ENCODE results near the gene TXNDC17. TPM values are rescaled to one million over a fixed set of nuclear protein-coding genes. Genes with fewer than 3 reads are reported as not detected.
A peak's percentile ranks its signal among the peaks of the same experiment; 100 is the strongest.
"Not testable (repeated sequence)": the region's sequence is repeated elsewhere in the genome, so short reads cannot be mapped to it uniquely, and the experiment has no call there.

The TXNDC17 gene
- total RNA-seq, 6 experiments from 2014 or later = 50.4 to 204 (median 72.1) TPM

DNA sequence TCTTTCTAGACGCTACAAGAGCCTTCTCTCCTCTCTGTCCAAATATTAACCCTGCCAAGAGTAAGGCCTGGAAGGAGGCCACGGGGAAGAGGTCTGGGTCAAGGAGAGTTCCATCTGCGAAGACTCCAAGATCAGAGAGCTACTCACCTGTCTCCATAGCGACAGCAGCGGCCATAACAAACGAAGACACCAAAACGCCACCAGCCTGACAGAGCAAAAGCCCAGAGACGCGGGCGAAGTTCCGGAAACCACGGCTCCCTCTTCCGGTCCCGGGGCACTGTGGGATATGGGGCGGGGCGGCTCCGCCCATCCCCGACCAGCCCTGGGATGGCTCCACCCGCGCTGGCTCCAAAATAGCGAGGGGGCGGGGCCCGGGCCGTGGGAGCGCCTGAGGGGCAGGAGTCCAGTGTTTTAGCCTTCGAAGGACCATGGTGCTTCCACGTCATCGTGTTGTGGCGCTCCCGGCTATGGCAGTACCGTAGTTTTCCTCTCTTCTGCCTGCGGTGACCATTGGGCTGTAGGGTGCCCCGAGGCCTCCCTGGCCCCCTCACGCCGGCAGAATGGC, 10.6 kb downstream of the TXNDC17 start, which contains the start of the genes C17orf100 and MED31:
Gene C17orf100, plus strand, starts transcription at position 409 of the 565 bp plus-strand sequence. Its CDS starts 152 bp downstream, at position 561.
Gene MED31, minus strand, starts transcription at position 252 of the 565 bp plus-strand sequence. Its CDS starts 77 bp downstream, at position 175.
- intact Hi-C loops (cut with DNase I) = no loop called here
- peak within 1 kb of the TSS; percentile 82 to 96 (median 83) for H3K27ac ChIP-seq
- peak within 1 kb of the TSS; percentile 65 to 91 (median 72) for H3K4me3 ChIP-seq
- peaks cover 0 to 36% (median 12%) of the 10 kb centered on the region in 4 donors for H3K4me1 ChIP-seq
- peak; percentile 94 to 98 (median 96) for ATAC-seq
- no peaks in the 10 kb centered on the region for H3K9me3 ChIP-seq
- peaks cover 0 to 21% (median 3%) of the 10 kb centered on the region in 4 donors for H3K36me3 ChIP-seq
- H3K27me3 ChIP-seq = no peaks in the 10 kb centered on the region
- 0% methylated on average over 1 of the region's 35 CpGs for WGBS (ENCODE audit: insufficient coverage, low coverage, low lambda C conversion rate, missing lambda C conversion rate)
- peak; percentile 83 for TF ChIP-seq POLR2A (IDR thresholded peaks at IDR 0.05)
- TF ChIP-seq, protein P1, sequence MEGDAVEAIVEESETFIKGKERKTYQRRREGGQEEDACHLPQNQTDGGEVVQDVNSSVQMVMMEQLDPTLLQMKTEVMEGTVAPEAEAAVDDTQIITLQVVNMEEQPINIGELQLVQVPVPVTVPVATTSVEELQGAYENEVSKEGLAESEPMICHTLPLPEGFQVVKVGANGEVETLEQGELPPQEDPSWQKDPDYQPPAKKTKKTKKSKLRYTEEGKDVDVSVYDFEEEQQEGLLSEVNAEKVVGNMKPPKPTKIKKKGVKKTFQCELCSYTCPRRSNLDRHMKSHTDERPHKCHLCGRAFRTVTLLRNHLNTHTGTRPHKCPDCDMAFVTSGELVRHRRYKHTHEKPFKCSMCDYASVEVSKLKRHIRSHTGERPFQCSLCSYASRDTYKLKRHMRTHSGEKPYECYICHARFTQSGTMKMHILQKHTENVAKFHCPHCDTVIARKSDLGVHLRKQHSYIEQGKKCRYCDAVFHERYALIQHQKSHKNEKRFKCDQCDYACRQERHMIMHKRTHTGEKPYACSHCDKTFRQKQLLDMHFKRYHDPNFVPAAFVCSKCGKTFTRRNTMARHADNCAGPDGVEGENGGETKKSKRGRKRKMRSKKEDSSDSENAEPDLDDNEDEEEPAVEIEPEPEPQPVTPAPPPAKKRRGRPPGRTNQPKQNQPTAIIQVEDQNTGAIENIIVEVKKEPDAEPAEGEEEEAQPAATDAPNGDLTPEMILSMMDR (IDR thresholded peaks at IDR 0.05) = no peak
- peak; percentile 97 to 98 (median 97) for DNase-seq

DNA sequence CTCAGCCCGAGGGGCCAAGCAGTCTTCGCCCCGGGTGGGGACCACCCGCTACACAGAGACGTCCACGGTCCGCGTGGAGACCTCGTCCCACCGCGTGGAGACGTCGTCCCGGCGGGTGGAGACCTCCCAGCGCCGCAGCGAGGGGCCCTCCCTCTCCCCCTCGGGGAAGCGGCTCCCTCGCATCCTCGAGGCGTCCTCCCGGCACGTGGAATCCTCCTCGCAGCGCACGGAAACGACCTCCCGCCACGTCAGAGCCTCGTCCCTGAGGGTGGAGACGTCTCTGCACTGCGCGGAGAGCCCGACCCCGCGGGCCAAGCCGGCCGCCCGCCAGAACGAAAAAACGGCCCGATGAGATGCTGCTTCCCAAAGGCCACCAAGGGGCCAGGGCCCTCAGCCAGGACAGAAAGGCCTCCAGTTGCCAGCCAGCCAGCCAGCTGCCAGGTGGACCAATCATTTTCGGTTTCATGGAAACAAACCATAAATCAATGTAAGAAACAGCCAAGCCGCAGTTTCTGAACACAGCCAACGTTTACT, 11.1 kb downstream of the TXNDC17 start:
- peak; percentile 46 to 59 (median 52) for ATAC-seq
- peak; percentile 73 to 86 (median 78) for DNase-seq
- H3K4me3 ChIP-seq = peak overlapping the region; percentile 65 to 91 (median 72)
- TF ChIP-seq, protein P1 (IDR thresholded peaks at IDR 0.05) = no peak
- peak; percentile 1 for TF ChIP-seq POLR2A (IDR thresholded peaks at IDR 0.05)
- peak overlapping the region; percentile 82 to 96 (median 83) for H3K27ac ChIP-seq
- intact Hi-C loops (cut with DNase I) = no loop called here
- peaks cover 0 to 36% (median 12%) of the 10 kb centered on the region in 4 donors for H3K4me1 ChIP-seq
- peaks cover 0 to 21% (median 3%) of the 10 kb centered on the region in 4 donors for H3K36me3 ChIP-seq
- 20% methylated on average over 5 of the region's 47 CpGs for WGBS (ENCODE audit: insufficient coverage, low coverage, low lambda C conversion rate, missing lambda C conversion rate)
- no peaks in the 10 kb centered on the region for H3K27me3 ChIP-seq
- no peaks in the 10 kb centered on the region for H3K9me3 ChIP-seq

- intact Hi-C loops (cut with DNase I) = no loop called here
- 45% methylated on average over 18 of the region's 46 CpGs for WGBS (ENCODE audit: insufficient coverage, low coverage, low lambda C conversion rate, missing lambda C conversion rate)
- Histone ChIP-seq H3K9me3 (no peaks in the 10 kb centered on the region), H3K4me3 (peak overlapping the region in 1 of 3 donors; percentile 9), H3K4me1 (peaks cover 0 to 18% (median 8%) of the 10 kb centered on the region in 4 donors), H3K27ac (no peak overlapping the region), H3K36me3 (peaks cover 0 to under 1% (median 0%) of the 10 kb centered on the region in 4 donors), H3K27me3 (no peaks in the 10 kb centered on the region)
- TF ChIP-seq, protein P1 (IDR thresholded peaks at IDR 0.05) = peak in 1 of 4 donors; percentile 24
- no peak for TF ChIP-seq POLR2A (IDR thresholded peaks at IDR 0.05)
- DNase-seq (peak in 1 of 3 donors; percentile 63), ATAC-seq (no peak)
Observed at GRCh38 chr17:6654841-6655731, 14.2 kb downstream of the TXNDC17 start.

DNA sequence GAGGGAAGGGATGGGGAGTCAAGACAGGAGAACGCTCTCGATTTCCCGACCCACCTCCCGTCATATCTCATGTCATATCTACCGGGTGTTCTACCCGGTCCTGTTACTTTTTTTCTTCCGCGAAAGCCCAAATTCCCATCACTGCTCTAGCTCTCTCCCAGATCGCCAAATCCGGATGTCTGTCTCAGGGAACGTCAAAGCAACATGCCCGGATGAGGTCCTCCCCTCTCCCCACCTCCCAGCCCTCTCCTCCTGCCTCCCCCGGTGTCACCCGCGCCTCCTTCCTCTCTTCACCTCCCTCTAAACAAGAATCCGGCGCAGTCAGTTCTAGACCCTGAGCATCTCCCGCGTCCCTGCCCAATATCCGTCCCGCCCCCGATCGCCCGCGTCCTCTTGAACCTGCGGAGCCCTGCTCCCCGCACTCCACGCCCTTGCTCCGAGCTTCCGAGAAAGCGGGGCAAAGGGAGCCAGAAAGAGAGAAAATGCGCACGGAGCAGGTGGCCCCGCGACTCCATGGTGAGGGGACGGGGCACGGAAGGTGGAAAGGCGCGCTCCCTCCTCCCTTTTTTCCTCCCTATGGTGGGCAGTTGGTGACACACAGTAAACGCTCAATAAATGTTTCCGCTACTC, 15.0 kb downstream of the TXNDC17 start:
- H3K27ac ChIP-seq, H3K27me3 ChIP-seq: not testable (repeated sequence)
- 18% methylated on average over 22 of the region's 41 CpGs for WGBS (ENCODE audit: insufficient coverage, low coverage, low lambda C conversion rate, missing lambda C conversion rate)

GRCh38 chr17:6656797-6657632, 16.2 kb downstream of the TXNDC17 start:
- intact Hi-C loops (cut with DNase I); DNase-seq; H3K27me3 ChIP-seq; H3K36me3 ChIP-seq; H3K9me3 ChIP-seq; H3K27ac ChIP-seq; H3K4me3 ChIP-seq: not testable (repeated sequence)
- H3K4me1 ChIP-seq = peaks cover 0 to 12% (median 5%) of the 10 kb centered on the region in 4 donors
- 30% methylated on average over 26 of the region's 55 CpGs for WGBS (ENCODE audit: insufficient coverage, low coverage, low lambda C conversion rate, missing lambda C conversion rate)
- peak; percentile 6 to 8 (median 6) for ATAC-seq

More for the DNA sequence above, 15.0 kb downstream of the TXNDC17 start:
- DNase-seq; ATAC-seq; H3K36me3 ChIP-seq; H3K9me3 ChIP-seq; intact Hi-C loops (cut with DNase I); H3K4me3 ChIP-seq: not testable (repeated sequence)
- H3K4me1 ChIP-seq = peaks cover 0 to 12% (median 5%) of the 10 kb centered on the region in 4 donors
